ENCODE measurements around the gene BBIP1.

BBIP1 gene

DNA sequence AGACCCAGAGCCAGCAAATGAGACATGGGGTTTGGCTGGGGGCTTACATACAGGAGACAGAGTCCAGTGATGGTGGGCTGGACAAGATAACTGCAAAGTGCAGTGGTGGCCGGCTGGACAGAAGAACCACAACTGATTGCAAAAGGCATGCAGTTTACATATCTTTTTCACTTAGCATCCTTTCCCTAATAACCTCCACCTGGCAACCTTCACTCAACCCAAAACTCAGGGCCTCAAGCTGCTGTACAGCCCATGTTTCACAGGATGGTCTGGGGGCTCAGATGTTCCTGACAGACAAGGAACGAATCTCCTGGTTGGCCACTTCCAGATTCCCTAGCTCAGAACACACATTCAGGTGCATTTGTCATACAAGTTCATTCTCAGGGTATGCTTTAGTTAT lies 55.0 kb downstream of the BBIP1 start:
- no peak overlapping the region for H3K4me3 ChIP-seq (ENCODE audit: low read depth, low read length)
- no peak for DNase-seq (ENCODE audit: low read depth)
- TF ChIP-seq, protein P1, sequence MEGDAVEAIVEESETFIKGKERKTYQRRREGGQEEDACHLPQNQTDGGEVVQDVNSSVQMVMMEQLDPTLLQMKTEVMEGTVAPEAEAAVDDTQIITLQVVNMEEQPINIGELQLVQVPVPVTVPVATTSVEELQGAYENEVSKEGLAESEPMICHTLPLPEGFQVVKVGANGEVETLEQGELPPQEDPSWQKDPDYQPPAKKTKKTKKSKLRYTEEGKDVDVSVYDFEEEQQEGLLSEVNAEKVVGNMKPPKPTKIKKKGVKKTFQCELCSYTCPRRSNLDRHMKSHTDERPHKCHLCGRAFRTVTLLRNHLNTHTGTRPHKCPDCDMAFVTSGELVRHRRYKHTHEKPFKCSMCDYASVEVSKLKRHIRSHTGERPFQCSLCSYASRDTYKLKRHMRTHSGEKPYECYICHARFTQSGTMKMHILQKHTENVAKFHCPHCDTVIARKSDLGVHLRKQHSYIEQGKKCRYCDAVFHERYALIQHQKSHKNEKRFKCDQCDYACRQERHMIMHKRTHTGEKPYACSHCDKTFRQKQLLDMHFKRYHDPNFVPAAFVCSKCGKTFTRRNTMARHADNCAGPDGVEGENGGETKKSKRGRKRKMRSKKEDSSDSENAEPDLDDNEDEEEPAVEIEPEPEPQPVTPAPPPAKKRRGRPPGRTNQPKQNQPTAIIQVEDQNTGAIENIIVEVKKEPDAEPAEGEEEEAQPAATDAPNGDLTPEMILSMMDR (IDR thresholded peaks at IDR 0.05; ENCODE audit: insufficient read depth, low read depth, low read length, missing control alignments) = no peak

DNA sequence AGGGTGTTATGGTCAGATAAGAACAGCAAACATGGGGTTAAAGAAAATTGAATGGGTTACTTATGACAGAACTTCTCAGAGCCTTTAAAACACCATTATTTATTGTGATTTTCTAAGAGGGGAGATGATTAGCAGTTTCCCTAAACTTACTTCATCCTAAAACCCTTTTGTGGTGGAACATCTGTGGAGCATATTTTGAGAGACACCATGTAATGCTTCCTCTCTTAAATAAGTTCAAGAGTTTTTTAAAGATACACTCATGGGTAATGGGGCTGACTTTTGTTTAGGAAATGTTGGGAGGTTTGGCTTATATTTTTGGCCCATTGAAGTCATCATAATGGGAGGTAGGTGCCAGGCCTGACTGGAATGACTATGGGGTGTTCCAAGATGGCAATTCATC lies 55.6 kb downstream of the BBIP1 start:
- TF ChIP-seq, protein P1 (IDR thresholded peaks at IDR 0.05; ENCODE audit: insufficient read depth, low read depth, low read length, missing control alignments) = no peak

GRCh38 chr10:110862961-110863360 lies 56.0 kb downstream of the BBIP1 start:
- TF ChIP-seq, protein P1 (IDR thresholded peaks at IDR 0.05; ENCODE audit: insufficient read depth, low read depth, low read length, missing control alignments) = no peak
- no peak overlapping the region for H3K4me3 ChIP-seq (ENCODE audit: low read depth, low read length)
- no peak for DNase-seq (ENCODE audit: low read depth)

More for the DNA sequence above, 55.6 kb downstream of the BBIP1 start:
- H3K4me3 ChIP-seq (ENCODE audit: low read depth, low read length) = no peak overlapping the region
- no peak for DNase-seq (ENCODE audit: low read depth)

GRCh38 chr10:110861930-110862649 lies 56.9 kb downstream of the BBIP1 start:
- DNase-seq (ENCODE audit: low read depth) = no peak

GRCh38 chr10:110861476-110861875 lies 57.5 kb downstream of the BBIP1 start:
- peak overlapping the region; percentile 51 for H3K4me3 ChIP-seq (ENCODE audit: low read depth, low read length)

More at GRCh38 chr10:110861930-110862649, 56.9 kb downstream of the BBIP1 start:
- H3K4me3 ChIP-seq (ENCODE audit: low read depth, low read length) = peak overlapping the region; percentile 51; the same call in 1 of the 2 replicates
- TF ChIP-seq, protein P1 (IDR thresholded peaks at IDR 0.05; ENCODE audit: insufficient read depth, low read depth, low read length, missing control alignments) = no peak

GRCh38 chr10:110860576-110861241 lies 58.3 kb downstream of the BBIP1 start:
- peak; percentile 93 for DNase-seq (ENCODE audit: low read depth)
- peak overlapping the region; percentile 51 for H3K4me3 ChIP-seq (ENCODE audit: low read depth, low read length)
- TF ChIP-seq, protein P1 (IDR thresholded peaks at IDR 0.05; ENCODE audit: insufficient read depth, low read depth, low read length, missing control alignments) = no peak

More at GRCh38 chr10:110861476-110861875, 57.5 kb downstream of the BBIP1 start:
- TF ChIP-seq, protein P1 (IDR thresholded peaks at IDR 0.05; ENCODE audit: insufficient read depth, low read depth, low read length, missing control alignments) = no peak
- DNase-seq (ENCODE audit: low read depth) = no peak
